ENCODE data around the gene OR10A3.
"Not testable (repeated sequence)": the region's sequence is repeated elsewhere in the genome, so short reads cannot be mapped to it uniquely, and the experiment has no call there.

OR10A3 gene

GRCh38 chr11:7941608-7942007 is at the start of gene OR10A3:
OR10A3 (minus strand) TSS chr11:7941708; CDS start chr11:7939520, 2,188 bp downstream.
- no peak for DNase-seq (ENCODE audit: low spot score)

- DNase-seq (ENCODE audit: low spot score) = not testable (repeated sequence)
Measured at GRCh38 chr11:7987560-7987883, 46.0 kb upstream of the OR10A3 start.

GRCh38 chr11:7986768-7987559 is 45.5 kb upstream of the OR10A3 start, which contains the start of gene EIF3F:
EIF3F (plus strand) TSS chr11:7987337; CDS start chr11:7987353, 16 bp downstream.
- DNase-seq (ENCODE audit: low spot score) = peak; percentile 99

GRCh38 chr11:7983832-7984590 is 42.5 kb upstream of the OR10A3 start:
- no peak for DNase-seq (ENCODE audit: low spot score)

- no peak for DNase-seq (ENCODE audit: low spot score)
Measured at GRCh38 chr11:7982582-7983119, 41.1 kb upstream of the OR10A3 start.

- DNase-seq (ENCODE audit: low spot score) = no peak
Measured at GRCh38 chr11:7981619-7982157, 40.2 kb upstream of the OR10A3 start.

- DNase-seq (ENCODE audit: low spot score) = no peak
Measured at GRCh38 chr11:7977232-7977917, 35.9 kb upstream of the OR10A3 start.

- DNase-seq (ENCODE audit: low spot score) = no peak
Measured at GRCh38 chr11:7974668-7975067, 33.2 kb upstream of the OR10A3 start.

GRCh38 chr11:7973011-7973410 is 31.5 kb upstream of the OR10A3 start:
- DNase-seq (ENCODE audit: low spot score) = no peak

GRCh38 chr11:7971846-7972245 is 30.3 kb upstream of the OR10A3 start:
- DNase-seq (ENCODE audit: low spot score) = no peak

- DNase-seq (ENCODE audit: low spot score) = no peak
Measured at GRCh38 chr11:7969756-7970646, 28.5 kb upstream of the OR10A3 start.

GRCh38 chr11:7968686-7969085 is 27.2 kb upstream of the OR10A3 start:
- DNase-seq (ENCODE audit: low spot score) = no peak

- no peak for DNase-seq (ENCODE audit: low spot score)
Measured at GRCh38 chr11:7967826-7968225, 26.3 kb upstream of the OR10A3 start.

GRCh38 chr11:7967097-7967496 is 25.6 kb upstream of the OR10A3 start:
- DNase-seq (ENCODE audit: low spot score) = no peak

- DNase-seq (ENCODE audit: low spot score) = no peak
Measured at GRCh38 chr11:7965386-7965785, 23.9 kb upstream of the OR10A3 start, which contains the start of gene NLRP10. NLRP10 (minus strand) TSS chr11:7965447; CDS start chr11:7963495, 1,952 bp downstream.

- no peak for DNase-seq (ENCODE audit: low spot score)
Measured at GRCh38 chr11:7964873-7965272, 23.4 kb upstream of the OR10A3 start.

- no peak for DNase-seq (ENCODE audit: low spot score)
Measured at GRCh38 chr11:7964261-7964660, 22.8 kb upstream of the OR10A3 start.

GRCh38 chr11:7955191-7955590 is 13.7 kb upstream of the OR10A3 start:
- DNase-seq (ENCODE audit: low spot score) = no peak

GRCh38 chr11:7949934-7950333 is 8.4 kb upstream of the OR10A3 start:
- DNase-seq (ENCODE audit: low spot score) = no peak

GRCh38 chr11:7944123-7944522 is 2.6 kb upstream of the OR10A3 start:
- DNase-seq (ENCODE audit: low spot score) = no peak

- no peak for DNase-seq (ENCODE audit: low spot score)
Measured at GRCh38 chr11:7941146-7941545, 362 bp downstream of the OR10A3 start.

Measured in putamen (tissue), 1 donor.